Mesenchymal stem cell (in vitro differentiated cells and primary cell): ENCODE measurements around the gene LMO2.
A peak's percentile ranks its signal among the peaks of the same experiment; 100 is the strongest.

Experiments used
- DNase-seq: peaks from one replicate; pipeline ENCODE4 v3.0.0-alpha.2; 2013
- H2AFZ ChIP-seq: one replicate; pipeline ENCODE4 v1.6.1; 2013; ENCODE audit warnings: low read depth, mild to moderate bottlenecking, control low read depth, inconsistent platforms, low read length, moderate library complexity
- H2AK5ac ChIP-seq: 2 replicates; pipeline ENCODE4 v1.6.1; 2013; ENCODE audit warnings: low read length, moderate library complexity, mild to moderate bottlenecking, inconsistent platforms; ENCODE audit not compliant: severe bottlenecking
- H2BK120ac ChIP-seq: one replicate; pipeline ENCODE4 v1.6.1; 2013; ENCODE audit warnings: low read depth, mild to moderate bottlenecking, inconsistent platforms, low read length, moderate library complexity
- H2BK12ac ChIP-seq, 2 experiments: one replicate each; pipeline ENCODE4 v1.6.1; 2013; ENCODE audit warnings: inconsistent platforms in 2 of 2, low read length in 2 of 2, mild to moderate bottlenecking in 2 of 2, moderate library complexity in 2 of 2, control low read depth in 1 of 2
- H2BK15ac ChIP-seq: one replicate; pipeline ENCODE4 v1.6.1; 2013; ENCODE audit warnings: mild to moderate bottlenecking, low read depth, inconsistent platforms; ENCODE audit not compliant: poor library complexity, severe bottlenecking
- H2BK5ac ChIP-seq: 2 replicates; pipeline ENCODE4 v1.6.1; 2013; ENCODE audit warnings: low read depth, mild to moderate bottlenecking, low read length, control low read depth, inconsistent platforms; ENCODE audit not compliant: poor library complexity, severe bottlenecking
- H3K14ac ChIP-seq, 2 experiments: one replicate each; pipeline ENCODE4 v1.6.1; 2013; ENCODE audit warnings: inconsistent platforms in 2 of 2, low read length in 2 of 2, control low read depth in 1 of 2, mild to moderate bottlenecking in 1 of 2, moderate library complexity in 1 of 2
- H3K18ac ChIP-seq, 2 experiments: one replicate each; pipeline ENCODE4 v1.6.1; 2013; ENCODE audit warnings: inconsistent platforms in 2 of 2, low read length in 2 of 2, control low read depth in 1 of 2, low read depth in 1 of 2, mild to moderate bottlenecking in 1 of 2
- H3K23ac ChIP-seq, 2 experiments: one replicate each; pipeline ENCODE4 v1.6.1; 2013; ENCODE audit warnings: inconsistent platforms in 2 of 2, low read length in 2 of 2, mild to moderate bottlenecking in 2 of 2, moderate library complexity in 2 of 2, control low read depth in 1 of 2
- H3K27ac ChIP-seq: 2 replicates; pipeline ENCODE4 v1.5.1; 2013; ENCODE audit warnings: mild to moderate bottlenecking, moderate library complexity, low read length, control low read depth, inconsistent platforms; ENCODE audit not compliant: poor library complexity, severe bottlenecking
- H3K27me3 ChIP-seq, 2 experiments: 2 replicates each; pipeline versions ENCODE4 v1.6.1 to v1.7.0; 2013; ENCODE audit warnings: low read length in 2 of 2, mild to moderate bottlenecking in 2 of 2, moderate library complexity in 2 of 2, control low read depth in 1 of 2, inconsistent platforms in 1 of 2; ENCODE audit not compliant: control insufficient read depth in 1 of 2, insufficient read depth in 1 of 2
- H3K36me3 ChIP-seq, 2 experiments: 2 replicates each; pipeline versions ENCODE4 v1.6.1 to v1.7.0; 2013; ENCODE audit warnings: low read length in 2 of 2, control low read depth in 1 of 2, inconsistent platforms in 1 of 2, low read depth in 1 of 2, mild to moderate bottlenecking in 1 of 2; ENCODE audit not compliant: insufficient read depth in 2 of 2, control insufficient read depth in 1 of 2
- H3K4ac ChIP-seq, 2 experiments: one replicate each; pipeline ENCODE4 v1.6.1; 2013; ENCODE audit warnings: inconsistent platforms in 2 of 2, low read length in 2 of 2, mild to moderate bottlenecking in 2 of 2, moderate library complexity in 2 of 2, control low read depth in 1 of 2, low read depth in 1 of 2
- H3K4me1 ChIP-seq: 2 replicates; pipeline ENCODE4 v1.6.1; 2013; ENCODE audit warnings: low read depth, low read length, control low read depth; ENCODE audit not compliant: control insufficient read depth, insufficient read depth
- H3K4me2 ChIP-seq: 2 replicates; pipeline ENCODE4 v1.6.1; 2013; ENCODE audit warnings: low read length, mild to moderate bottlenecking, inconsistent platforms; ENCODE audit not compliant: poor library complexity, severe bottlenecking
- H3K4me3 ChIP-seq, 2 experiments: 2 replicates each; pipeline versions ENCODE4 v1.5.1 to v1.7.0; 2013; ENCODE audit warnings: low read length in 2 of 2, mild to moderate bottlenecking in 2 of 2, control low read depth in 1 of 2, low read depth in 1 of 2; ENCODE audit not compliant: insufficient read depth in 1 of 2
- H3K79me1 ChIP-seq: replicated peaks from 2 replicates; pipeline ENCODE4 v1.6.1; 2013; ENCODE audit warnings: mild to moderate bottlenecking, control low read depth, low read length, inconsistent platforms; ENCODE audit not compliant: poor library complexity, severe bottlenecking
- H3K9ac ChIP-seq: 2 replicates; pipeline ENCODE4 v1.7.0; 2013; ENCODE audit warnings: mild to moderate bottlenecking, low read length, moderate library complexity
- H3K9me3 ChIP-seq: 2 replicates; pipeline ENCODE4 v1.7.0; 2013; ENCODE audit warnings: mild to moderate bottlenecking, low read length; ENCODE audit not compliant: control insufficient read depth
- H4K8ac ChIP-seq: one replicate; pipeline ENCODE4 v1.6.1; 2013; ENCODE audit warnings: inconsistent platforms, mild to moderate bottlenecking, low read length, moderate library complexity
- H4K91ac ChIP-seq: one replicate; pipeline ENCODE4 v1.6.1; 2013; ENCODE audit warnings: mild to moderate bottlenecking, low read length, inconsistent platforms
- WGBS: methylation state at CpG from one replicate; pipeline ENCODE4 v1.1.7; 2013; ENCODE audit warnings: mixed read lengths; 5-methylcytosine and 5-hydroxymethylcytosine counted together

Gene LMO2

GRCh38 chr11:33915526-33915925 lies 23.6 kb upstream of the LMO2 start:
- H4K91ac ChIP-seq, result no peak overlapping the region
- no peak overlapping the region for H3K18ac ChIP-seq
- H3K79me1 ChIP-seq, result no peaks in the 10 kb centered on the region
- H3K4me3 ChIP-seq, result no peak overlapping the region
- H3K14ac ChIP-seq, result no peak overlapping the region
- 90% methylated on average over 4 of the region's 5 CpGs for whole genome bisulfite sequencing
- H3K9me3 ChIP-seq, result peaks cover 8% of the 10 kb centered on the region
- no peak overlapping the region for H3K27ac ChIP-seq
- H3K4me2 ChIP-seq, result no peak overlapping the region
- H2AK5ac ChIP-seq, result no peak overlapping the region
- H2AFZ ChIP-seq, result no peak overlapping the region
- H2BK12ac ChIP-seq, result no peak overlapping the region
- H3K36me3 ChIP-seq, result no peaks in the 10 kb centered on the region
- no peak overlapping the region for H2BK5ac ChIP-seq
- no peak overlapping the region for H3K9ac ChIP-seq
- H3K23ac ChIP-seq, result no peak overlapping the region
- peaks cover 3% of the 10 kb centered on the region for H3K4me1 ChIP-seq
- H4K8ac ChIP-seq, result no peak overlapping the region
- peaks cover 30 to 63% of the 10 kb centered on the region in 2 experiments for H3K27me3 ChIP-seq
- no peak overlapping the region for H2BK120ac ChIP-seq
- H3K4ac ChIP-seq, result no peak overlapping the region
- peak overlapping the region; percentile 21 for H2BK15ac ChIP-seq
- DNase-seq, result no peak

GRCh38 chr11:33913991-33914390 lies 22.1 kb upstream of the LMO2 start:
- H3K4me1 ChIP-seq, result peaks cover 3% of the 10 kb centered on the region
- no peak overlapping the region for H4K91ac ChIP-seq
- DNase-seq, result no peak
- no peak overlapping the region for H3K18ac ChIP-seq
- H2BK120ac ChIP-seq, result no peak overlapping the region
- no peak overlapping the region for H3K23ac ChIP-seq
- no peak overlapping the region for H3K4me3 ChIP-seq
- H2AK5ac ChIP-seq, result no peak overlapping the region
- WGBS, result no CpG with 5 or more reads among the region's 2 CpGs
- no peak overlapping the region for H2AFZ ChIP-seq
- H3K4ac ChIP-seq, result no peak overlapping the region
- H3K9ac ChIP-seq, result no peak overlapping the region
- H3K36me3 ChIP-seq, result no peaks in the 10 kb centered on the region
- H4K8ac ChIP-seq, result no peak overlapping the region
- no peak overlapping the region for H2BK12ac ChIP-seq
- H3K27me3 ChIP-seq, result peaks cover 40 to 59% of the 10 kb centered on the region in 2 experiments
- H3K79me1 ChIP-seq, result no peaks in the 10 kb centered on the region
- no peak overlapping the region for H2BK5ac ChIP-seq
- no peak overlapping the region for H3K27ac ChIP-seq
- H2BK15ac ChIP-seq, result no peak overlapping the region
- no peak overlapping the region for H3K4me2 ChIP-seq
- peaks cover 8% of the 10 kb centered on the region for H3K9me3 ChIP-seq
- H3K14ac ChIP-seq, result no peak overlapping the region

- no peak overlapping the region for H2BK12ac ChIP-seq
- H3K27ac ChIP-seq, result no peak overlapping the region
- no peak overlapping the region for H3K4me3 ChIP-seq
- no peak overlapping the region for H3K23ac ChIP-seq
- H4K8ac ChIP-seq, result peak overlapping the region; percentile 27
- H3K9me3 ChIP-seq, result peaks cover 8% of the 10 kb centered on the region
- DNase-seq, result peak; percentile 91
- H3K4me1 ChIP-seq, result peaks cover 3% of the 10 kb centered on the region
- H2AFZ ChIP-seq, result no peak overlapping the region
- whole genome bisulfite sequencing, result 23% methylated on average over 10 of the region's 12 CpGs
- H2BK15ac ChIP-seq, result no peak overlapping the region
- no peak overlapping the region for H4K91ac ChIP-seq
- no peaks in the 10 kb centered on the region for H3K79me1 ChIP-seq
- no peak overlapping the region for H3K4me2 ChIP-seq
- no peak overlapping the region for H3K4ac ChIP-seq
- no peaks in the 10 kb centered on the region for H3K36me3 ChIP-seq
- H3K27me3 ChIP-seq, result peaks cover 36 to 59% of the 10 kb centered on the region in 2 experiments
- no peak overlapping the region for H3K14ac ChIP-seq
- peak overlapping the region in 1 of 2 experiments; percentile 7 for H3K18ac ChIP-seq
- H3K9ac ChIP-seq, result no peak overlapping the region
- H2AK5ac ChIP-seq, result no peak overlapping the region
- no peak overlapping the region for H2BK120ac ChIP-seq
- no peak overlapping the region for H2BK5ac ChIP-seq
These were observed 20.8 kb upstream of the LMO2 start for GRCh38 chr11:33912405-33913361.

- no peak overlapping the region for H2BK5ac ChIP-seq
- peaks cover 8% of the 10 kb centered on the region for H3K9me3 ChIP-seq
- no peak overlapping the region for H3K9ac ChIP-seq
- H3K27ac ChIP-seq, result no peak overlapping the region
- H2BK120ac ChIP-seq, result no peak overlapping the region
- H2BK15ac ChIP-seq, result no peak overlapping the region
- no peak overlapping the region for H3K4me2 ChIP-seq
- no peak overlapping the region for H4K8ac ChIP-seq
- H3K4me3 ChIP-seq, result no peak overlapping the region
- H2AFZ ChIP-seq, result no peak overlapping the region
- H3K23ac ChIP-seq, result no peak overlapping the region
- no peaks in the 10 kb centered on the region for H3K36me3 ChIP-seq
- no peak overlapping the region for H2AK5ac ChIP-seq
- no peak overlapping the region for H3K4ac ChIP-seq
- DNase-seq, result no peak
- no peak overlapping the region for H3K18ac ChIP-seq
- no peak overlapping the region for H3K14ac ChIP-seq
- no peaks in the 10 kb centered on the region for H3K79me1 ChIP-seq
- no peak overlapping the region for H2BK12ac ChIP-seq
- peaks cover 3% of the 10 kb centered on the region for H3K4me1 ChIP-seq
- no peak overlapping the region for H4K91ac ChIP-seq
- H3K27me3 ChIP-seq, result peaks cover 32 to 59% of the 10 kb centered on the region in 2 experiments
These were observed 19.1 kb upstream of the LMO2 start for GRCh38 chr11:33910958-33911339.
